H9 (cell line): ENCODE data around the gene GNL1. TPM values are rescaled to one million over a fixed set of nuclear protein-coding genes. Genes with fewer than 3 reads are reported as not detected.
A peak's percentile ranks its signal among the peaks of the same experiment; 100 is the strongest.

Experiments
- DNase-seq: peaks from one replicate; pipeline ENCODE4 v3.0.0-alpha.2; 2017
- H2AFZ ChIP-seq: one replicate; pipeline ENCODE4 v1.6.1; 2013; ENCODE audit warnings: mild to moderate bottlenecking, low read length, control low read depth, moderate library complexity
- H2AK5ac ChIP-seq: 2 replicates; pipeline ENCODE4 v1.6.1; 2013; ENCODE audit warnings: low read length, control low read depth, mixed read lengths; ENCODE audit not compliant: insufficient read length
- H2BK120ac ChIP-seq: one replicate; pipeline ENCODE4 v1.6.1; 2013; ENCODE audit warnings: low read depth, mild to moderate bottlenecking, low read length, control low read depth, inconsistent platforms; ENCODE audit not compliant: poor library complexity, severe bottlenecking
- H2BK12ac ChIP-seq: 2 replicates; pipeline ENCODE4 v1.6.1; 2013; ENCODE audit warnings: low read length, control low read depth, mixed read lengths, low read depth; ENCODE audit not compliant: insufficient read length
- H2BK15ac ChIP-seq: 2 replicates; pipeline ENCODE4 v1.6.1; 2013; ENCODE audit warnings: low read depth, low read length, control low read depth
- H2BK20ac ChIP-seq: one replicate; pipeline ENCODE4 v1.6.1; 2013; ENCODE audit warnings: low read depth, mild to moderate bottlenecking, low read length, control low read depth, inconsistent platforms; ENCODE audit not compliant: poor library complexity, severe bottlenecking
- H2BK5ac ChIP-seq: 2 replicates; pipeline ENCODE4 v1.6.1; 2013; ENCODE audit warnings: low read length, control low read depth, mixed read lengths; ENCODE audit not compliant: insufficient read length
- H3K14ac ChIP-seq: 2 replicates; pipeline ENCODE4 v1.6.1; 2013; ENCODE audit warnings: low read length, control low read depth; ENCODE audit not compliant: insufficient read depth
- H3K18ac ChIP-seq: 2 replicates; pipeline ENCODE4 v1.6.1; 2013; ENCODE audit warnings: low read depth, mild to moderate bottlenecking, mixed read lengths, low read length, control low read depth; ENCODE audit not compliant: insufficient read length
- H3K23ac ChIP-seq: 2 replicates; pipeline ENCODE4 v1.6.1; 2013; ENCODE audit warnings: low read length, control low read depth, mixed read lengths, low read depth; ENCODE audit not compliant: insufficient read length
- H3K23me2 ChIP-seq: 2 replicates; pipeline ENCODE4 v1.6.1; 2013; ENCODE audit warnings: low read depth, mild to moderate bottlenecking, mixed read lengths, low read length, control low read depth; ENCODE audit not compliant: insufficient read length, poor library complexity, severe bottlenecking
- H3K27ac ChIP-seq: 2 replicates; pipeline ENCODE4 v1.5.1; 2013; ENCODE audit warnings: low read length, control low read depth, mixed read lengths, low read depth; ENCODE audit not compliant: insufficient read length
- H3K27me3 ChIP-seq: 2 replicates; pipeline ENCODE4 v1.6.1; 2013; ENCODE audit warnings: low read length, control low read depth, inconsistent platforms; ENCODE audit not compliant: insufficient read depth
- H3K4ac ChIP-seq: 2 replicates; pipeline ENCODE4 v1.6.1; 2013; ENCODE audit warnings: low read depth, mild to moderate bottlenecking, control low read depth, inconsistent platforms, low read length, moderate library complexity
- H3K4me1 ChIP-seq: 2 replicates; pipeline ENCODE4 v1.6.1; 2013; ENCODE audit warnings: low read length, control low read depth, inconsistent platforms; ENCODE audit not compliant: insufficient read depth
- H3K4me2 ChIP-seq: 2 replicates; pipeline ENCODE4 v1.6.1; 2013; ENCODE audit warnings: low read length, control low read depth, mixed read lengths; ENCODE audit not compliant: insufficient read length, insufficient read depth
- H3K56ac ChIP-seq: 2 replicates; pipeline ENCODE4 v1.6.1; 2013; ENCODE audit warnings: low read depth, mild to moderate bottlenecking, mixed read lengths, low read length, control low read depth; ENCODE audit not compliant: insufficient read length
- H3K79me1 ChIP-seq: 2 replicates; pipeline ENCODE4 v1.6.1; 2013; ENCODE audit warnings: low read depth, mild to moderate bottlenecking, moderate library complexity, low read length, control low read depth, inconsistent platforms; ENCODE audit not compliant: insufficient read depth, poor library complexity, severe bottlenecking
- H3K79me2 ChIP-seq: 2 replicates; pipeline ENCODE4 v1.6.1; 2013; ENCODE audit warnings: low read length, control low read depth, inconsistent platforms; ENCODE audit not compliant: insufficient read depth
- H3K9ac ChIP-seq: 2 replicates; pipeline ENCODE4 v1.6.1; 2013; ENCODE audit warnings: low read length, control low read depth, mixed read lengths; ENCODE audit not compliant: insufficient read length; ENCODE audit errors: extremely low read depth
- H3K9me3 ChIP-seq: one replicate; pipeline ENCODE4 v1.6.1; 2013; ENCODE audit warnings: low read depth, low read length, inconsistent platforms; ENCODE audit not compliant: control insufficient read depth
- H3T11ph ChIP-seq: one replicate; pipeline ENCODE4 v1.6.1; 2013; ENCODE audit warnings: mild to moderate bottlenecking, low read length, control low read depth, inconsistent platforms
- H4K20me1 ChIP-seq: one replicate; pipeline ENCODE4 v1.6.1; 2013; ENCODE audit not compliant: control insufficient read depth, insufficient read length, insufficient read depth
- H4K5ac ChIP-seq: 2 replicates; pipeline ENCODE4 v1.6.1; 2013; ENCODE audit warnings: low read depth, mild to moderate bottlenecking, mixed read lengths, low read length, control low read depth; ENCODE audit not compliant: insufficient read length
- H4K8ac ChIP-seq: replicated peaks from 2 replicates; pipeline ENCODE4 v1.6.1; 2013; ENCODE audit warnings: low read length, control low read depth, mixed read lengths, low read depth; ENCODE audit not compliant: insufficient read length
- H4K91ac ChIP-seq: 2 replicates; pipeline ENCODE4 v1.6.1; 2013; ENCODE audit warnings: low read depth, mild to moderate bottlenecking, moderate library complexity, mixed read lengths, low read length, control low read depth; ENCODE audit not compliant: insufficient read length
- H3K27ac Mint-ChIP-seq, 3 experiments: 2 replicates in 2 of 3; 3 replicates in 1 of 3; pipeline ENCODE4 v1.8.0; 2020 to 2021; ENCODE audit warnings: mixed read lengths in 3 of 3, mild to moderate bottlenecking in 1 of 3, moderate library complexity in 1 of 3
- H3K27me3 Mint-ChIP-seq: 2 replicates; pipeline ENCODE4 v1.8.0; 2021; ENCODE audit warnings: low read depth, mild to moderate bottlenecking, moderate library complexity, mixed read lengths
- H3K36me3 Mint-ChIP-seq, 3 experiments: 2 replicates in 2 of 3; 3 replicates in 1 of 3; pipeline ENCODE4 v1.8.0; 2020 to 2021; ENCODE audit warnings: low read depth in 3 of 3, mixed read lengths in 3 of 3; ENCODE audit not compliant: insufficient read depth in 1 of 3
- H3K4me1 Mint-ChIP-seq, 2 experiments: 2 replicates each; pipeline ENCODE4 v1.8.0; 2020; ENCODE audit warnings: mixed read lengths in 2 of 2
- H3K4me3 Mint-ChIP-seq, 2 experiments: 2 replicates in 1 of 2; 3 replicates in 1 of 2; pipeline ENCODE4 v1.8.0; 2020 to 2021; ENCODE audit warnings: mild to moderate bottlenecking in 2 of 2, mixed read lengths in 2 of 2, moderate library complexity in 1 of 2
- H3K9me3 Mint-ChIP-seq, 2 experiments: 2 replicates in 1 of 2; 3 replicates in 1 of 2; pipeline ENCODE4 v1.8.0; 2020; ENCODE audit warnings: mild to moderate bottlenecking in 2 of 2, mixed read lengths in 2 of 2, moderate library complexity in 1 of 2
- CTCF ChIP-seq: fragments of 200-600 bp; sonication (generic); conservative IDR thresholded peaks from 3 replicates; pipeline ENCODE4 v1.8.0; 2021; ENCODE audit warnings: antibody characterized with exemption, mild to moderate bottlenecking
- WGBS: extraction: QIAGEN DNeasy Blood & Tissue Kit; methylation state at CpG from one replicate; pipeline ENCODE4 v1.1.7; 2013; ENCODE audit warnings: missing lambda C conversion rate, low lambda C conversion rate, mixed read lengths; ENCODE audit not compliant: insufficient read length; ENCODE audit errors: extremely low coverage; 5-methylcytosine and 5-hydroxymethylcytosine counted together
- total RNA-seq: library from RNA; stranded (reverse); gene quantifications from 2 replicates; pipeline ENCODE4 v1.2.1, GENCODE V29; 2021

Gene GNL1
- total RNA-seq, 1 experiment from 2014 or later: 83.5 TPM

GRCh38 chr6:30598912-30599624, 42.8 kb upstream of the GNL1 start:
- H3K18ac ChIP-seq: no peak overlapping the region
- no peaks in the 10 kb centered on the region for H3K79me1 ChIP-seq
- no peak overlapping the region for H3K27ac ChIP-seq
- Mint-ChIP-seq H3K9me3 (no peaks in the 10 kb centered on the region), H3K27me3 (no peaks in the 10 kb centered on the region; the same call in none of the 2 replicates), H3K27ac (peak overlapping the region in 1 of 3 experiments; percentile 87; a peak in 3 of 7 replicates), H3K4me1 (peaks cover 0 to 2% of the 10 kb centered on the region in 2 experiments; a peak in 1 of 4 replicates), H3K4me3 (no peak overlapping the region), H3K36me3 (peaks cover 36 to 67% (median 57%) of the 10 kb centered on the region in 3 experiments)
- peaks cover 3% of the 10 kb centered on the region for H4K20me1 ChIP-seq
- DNase-seq: no peak
- H3T11ph ChIP-seq: no peak overlapping the region
- H3K4ac ChIP-seq: no peak overlapping the region
- TF ChIP-seq CTCF: no peak
- no CpG with 5 or more reads among the region's 12 CpGs for WGBS
- H3K14ac ChIP-seq: no peak overlapping the region
- no peak overlapping the region for H2BK20ac ChIP-seq
- H2AFZ ChIP-seq: no peak overlapping the region
- H3K4me2 ChIP-seq: no peak overlapping the region
- H4K8ac ChIP-seq: no peak overlapping the region
- H2BK120ac ChIP-seq: no peak overlapping the region
- no peak overlapping the region for H2BK12ac ChIP-seq
- no peaks in the 10 kb centered on the region for H3K27me3 ChIP-seq
- H2BK5ac ChIP-seq: no peak overlapping the region
- H3K9me3 ChIP-seq: no peaks in the 10 kb centered on the region
- no peak overlapping the region for H2AK5ac ChIP-seq
- no peak overlapping the region for H3K9ac ChIP-seq
- no peak overlapping the region for H2BK15ac ChIP-seq
- no peaks in the 10 kb centered on the region for H3K4me1 ChIP-seq
- H4K5ac ChIP-seq: no peak overlapping the region
- no peaks in the 10 kb centered on the region for H3K79me2 ChIP-seq
- no peak overlapping the region for H3K56ac ChIP-seq
- no peaks in the 10 kb centered on the region for H3K23me2 ChIP-seq
- H3K23ac ChIP-seq: no peak overlapping the region
- no peak overlapping the region for H4K91ac ChIP-seq
